GM19240 (cell line): Measurements from ENCODE around the gene LILRB3.
"Not testable (repeated sequence)": the region's sequence is repeated elsewhere in the genome, so short reads cannot be mapped to it uniquely, and the experiment has no call there.

Experiments used
- DNase-seq: peaks from one replicate; pipeline ENCODE4 v3.0.0; 2011; ENCODE audit warnings: low spot score; ENCODE audit not compliant: insufficient read length

Gene LILRB3

GRCh38 chr19:54222474-54223276, at the start of gene LILRB3:
TSS of gene LILRB3 (minus strand) at chr19:54223007. CDS start at chr19:54222976, 31 bp downstream.
- not testable (repeated sequence) for DNase-seq

- not testable (repeated sequence) for DNase-seq
Observed at GRCh38 chr19:54272181-54272580, 49.4 kb upstream of the LILRB3 start.

GRCh38 chr19:54271587-54271986, 48.8 kb upstream of the LILRB3 start:
- DNase-seq, result not testable (repeated sequence)

- DNase-seq, result no peak
Observed at GRCh38 chr19:54271106-54271505, 48.3 kb upstream of the LILRB3 start.

- DNase-seq, result no peak
Observed at GRCh38 chr19:54268936-54269335, 46.1 kb upstream of the LILRB3 start.

- DNase-seq, result peak; percentile 42
Observed at GRCh38 chr19:54266133-54266532, 43.3 kb upstream of the LILRB3 start.

GRCh38 chr19:54262470-54262869, 39.7 kb upstream of the LILRB3 start:
- no peak for DNase-seq

- DNase-seq, result no peak
Observed at GRCh38 chr19:54262066-54262465, 39.3 kb upstream of the LILRB3 start.

- DNase-seq, result no peak
Observed at GRCh38 chr19:54257116-54257480, 34.3 kb upstream of the LILRB3 start, which contains the start of gene LILRB5. TSS of gene LILRB5 (minus strand) at chr19:54257273. CDS start at chr19:54257193, 80 bp downstream.

GRCh38 chr19:54256250-54257115, 33.7 kb upstream of the LILRB3 start:
- no peak for DNase-seq

- DNase-seq, result no peak
Observed at GRCh38 chr19:54255105-54255775, 32.4 kb upstream of the LILRB3 start.

- DNase-seq, result no peak
Observed at GRCh38 chr19:54254195-54254906, 31.5 kb upstream of the LILRB3 start.

- DNase-seq, result no peak
Observed at GRCh38 chr19:54253331-54254194, 30.8 kb upstream of the LILRB3 start.

GRCh38 chr19:54252845-54253244, 30.0 kb upstream of the LILRB3 start:
- no peak for DNase-seq

- DNase-seq, result no peak
Observed at GRCh38 chr19:54252243-54252642, 29.4 kb upstream of the LILRB3 start.

- DNase-seq, result no peak
Observed at GRCh38 chr19:54248016-54248601, 25.3 kb upstream of the LILRB3 start.

- no peak for DNase-seq
Observed at GRCh38 chr19:54247106-54247930, 24.5 kb upstream of the LILRB3 start.

GRCh38 chr19:54245936-54246335, 23.1 kb upstream of the LILRB3 start:
- no peak for DNase-seq

- DNase-seq, result not testable (repeated sequence)
Observed at GRCh38 chr19:54243809-54244208, 21.0 kb upstream of the LILRB3 start.
